Testis (tissue), 2 donors: ENCODE results near the gene MUS81.

Source experiments
- CTCF ChIP-seq, 3 experiments: fragments of 450-650 bp in 2 of 3; fragments of 200-600 bp in 1 of 3; sonication (generic) in 1 of 3; IDR thresholded peaks; one replicate each; pipeline ENCODE4 v1.5.1; 2016 to 2019; ENCODE audit warnings: antibody characterized with exemption in 3 of 3, mild to moderate bottlenecking in 2 of 3, moderate library complexity in 1 of 3
- POLR2A ChIP-seq: fragments of 450-650 bp; IDR thresholded peaks from one replicate; pipeline ENCODE4 v1.6.1; 2017; ENCODE audit warnings: antibody characterized with exemption, mild to moderate bottlenecking, moderate library complexity

- TF ChIP-seq POLR2A (no peak), CTCF (IDR thresholded peaks at IDR 0.05) (no peak)
Observed at GRCh38 chr11:65851083-65851579, 9.1 kb upstream of the MUS81 start.
